WTC11 (cell line): ENCODE results near the gene KRTAP5-7.

Experiments used
- CTCF ChIP-seq: fragments of 200-600 bp; IDR thresholded peaks from 2 replicates; pipeline ENCODE4 v1.8.0; 2022; ENCODE audit warnings: antibody characterized with exemption
- FOXP1 ChIP-seq: sonication (generic); formaldehyde crosslinking; IDR thresholded peaks from 2 replicates; pipeline ENCODE4 v1.8.0; 2022; ENCODE audit warnings: missing genetic modification reagents, mild to moderate bottlenecking, moderate library complexity, borderline replicate concordance

- TF ChIP-seq CTCF (no peak), FOXP1 (CRISPR knock-in tag) (no peak)
These were observed 48.8 kb downstream of the KRTAP5-7 start for GRCh38 chr11:71575723-71576424.
